DMS114 treated with DMSO at 0.1 percent for 48 hours (cell line): ENCODE measurements around the gene AGTRAP.

Experiments used
- DNase-seq: peaks from one replicate; lab custom pipeline; 2025; ENCODE audit not compliant: unreplicated experiment; lab: John Stamatoyannopoulos, UW

AGTRAP gene

DNA sequence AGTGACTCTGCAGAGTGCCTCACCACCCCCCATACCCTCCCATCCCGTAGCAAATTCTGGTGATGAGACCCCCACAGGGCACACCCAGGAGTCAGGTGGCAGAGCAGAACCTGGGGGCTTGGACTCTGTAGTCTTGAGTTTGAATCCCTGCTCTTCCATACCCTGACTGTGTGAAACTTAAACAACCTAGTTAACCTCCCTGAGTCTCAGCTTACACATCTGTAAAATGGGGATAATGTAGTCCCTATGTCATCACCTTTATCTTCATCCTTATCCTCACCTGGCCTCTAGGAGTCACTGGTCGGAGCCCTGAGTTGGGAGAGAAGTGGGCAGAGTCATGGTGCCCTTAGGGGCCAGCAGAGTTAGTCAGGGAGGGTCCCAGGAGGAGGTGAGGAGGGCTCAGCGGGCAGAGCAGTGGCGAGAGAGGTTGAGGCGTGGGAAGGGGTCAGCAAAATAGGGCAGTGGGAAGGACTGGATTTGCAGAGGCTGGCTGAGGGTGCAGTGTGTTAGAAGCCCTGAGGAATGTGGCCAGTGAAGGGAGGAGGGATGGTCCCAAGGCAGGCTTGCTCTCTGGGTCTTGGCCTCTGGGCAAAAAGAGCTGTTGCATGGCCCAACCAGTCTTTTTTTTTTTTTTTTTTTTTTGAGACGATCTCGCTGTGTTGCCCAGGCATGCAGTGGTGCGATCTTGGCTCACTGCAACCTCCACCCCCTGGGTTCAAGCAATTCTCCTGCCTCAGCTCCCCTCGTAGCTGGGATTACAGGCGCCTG, 44.6 kb downstream of the AGTRAP start:
- DNase-seq = no peak

DNA sequence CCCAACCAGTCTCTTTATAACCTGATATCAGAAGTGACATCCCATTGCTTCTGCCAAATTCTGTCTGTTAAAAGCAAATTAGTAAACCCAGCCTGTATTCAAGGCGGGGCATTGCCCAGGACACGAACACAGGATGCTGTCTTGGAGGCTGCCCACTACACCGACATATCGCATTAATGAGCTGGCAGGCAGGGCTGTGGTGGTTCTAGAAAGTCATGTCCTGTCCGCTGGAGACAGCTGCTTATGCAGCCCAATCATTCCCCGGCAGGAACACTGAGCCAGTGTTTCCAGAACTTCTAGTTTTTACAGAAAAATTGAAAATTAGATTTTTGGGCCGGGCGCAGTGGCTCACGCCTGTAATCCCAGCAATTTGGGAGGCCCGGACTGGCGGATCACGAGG, 45.4 kb downstream of the AGTRAP start:
- no peak for DNase-seq

GRCh38 chr1:11782127-11782708, 46.3 kb downstream of the AGTRAP start:
- no peak for DNase-seq

DNA sequence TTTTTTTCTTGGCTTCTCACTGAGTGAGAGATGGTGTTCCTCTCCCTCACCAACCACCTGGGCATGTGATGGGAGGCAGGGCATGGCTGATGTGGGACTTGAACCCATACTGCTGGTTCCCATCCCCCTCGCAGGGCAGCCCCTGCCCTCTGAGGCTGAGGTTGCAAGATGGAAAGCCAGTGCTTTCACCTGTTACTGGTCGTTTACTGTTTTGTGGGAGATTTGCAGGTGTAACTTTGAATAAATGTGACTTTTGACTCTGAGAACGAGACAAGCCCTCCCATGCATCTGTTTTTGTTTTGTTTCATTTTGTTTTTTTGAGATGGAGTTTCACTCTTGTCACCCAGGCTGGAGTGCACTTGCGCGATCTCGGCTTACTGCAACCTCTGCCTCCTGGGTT, 47.6 kb downstream of the AGTRAP start:
- DNase-seq = no peak

DNA sequence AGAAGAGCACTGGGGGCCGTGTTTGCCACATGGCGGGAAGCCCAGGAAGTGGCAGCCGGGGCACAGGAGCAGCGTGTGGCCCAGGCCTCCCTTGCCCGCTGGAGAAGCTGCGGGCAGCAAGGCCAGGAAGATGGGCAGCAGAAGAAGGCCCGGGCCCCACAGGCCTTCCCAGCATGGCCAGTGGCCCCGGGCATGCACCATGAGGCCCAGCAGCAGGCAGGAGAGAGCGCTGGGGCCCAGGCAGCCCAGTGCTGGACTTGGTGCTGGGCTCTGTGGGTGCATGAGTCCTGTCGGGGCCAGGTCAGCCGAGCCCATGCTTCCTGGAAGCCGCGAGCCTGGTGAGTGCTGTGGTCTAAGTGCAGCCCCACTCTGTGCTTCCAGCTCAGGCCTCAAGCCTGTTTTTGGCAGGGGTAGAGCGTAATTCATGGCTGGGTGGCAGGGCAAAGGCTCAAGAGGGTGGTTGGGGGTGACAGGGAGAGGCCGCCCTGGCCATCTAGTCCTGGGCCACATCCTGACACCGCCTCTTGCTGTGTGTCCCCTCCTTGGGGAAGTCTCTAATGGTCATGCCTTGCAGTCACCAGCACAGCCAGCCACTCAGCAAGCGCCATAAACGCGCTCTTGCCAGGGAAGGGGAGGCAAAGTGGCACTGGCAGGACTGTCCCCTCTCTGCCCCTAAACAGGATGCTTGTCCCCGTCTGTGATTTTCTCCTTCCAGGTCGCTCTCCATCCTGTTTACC, 48.5 kb downstream of the AGTRAP start:
- no peak for DNase-seq

- no peak for DNase-seq
These were observed 49.2 kb downstream of the AGTRAP start for GRCh38 chr1:11784993-11785769.

GRCh38 chr1:11786168-11786567, 50.2 kb downstream of the AGTRAP start:
- DNase-seq = no peak

GRCh38 chr1:11787251-11787803, 51.4 kb downstream of the AGTRAP start:
- no peak for DNase-seq

- no peak for DNase-seq
These were observed 52.0 kb downstream of the AGTRAP start for GRCh38 chr1:11787804-11788436.

DNA sequence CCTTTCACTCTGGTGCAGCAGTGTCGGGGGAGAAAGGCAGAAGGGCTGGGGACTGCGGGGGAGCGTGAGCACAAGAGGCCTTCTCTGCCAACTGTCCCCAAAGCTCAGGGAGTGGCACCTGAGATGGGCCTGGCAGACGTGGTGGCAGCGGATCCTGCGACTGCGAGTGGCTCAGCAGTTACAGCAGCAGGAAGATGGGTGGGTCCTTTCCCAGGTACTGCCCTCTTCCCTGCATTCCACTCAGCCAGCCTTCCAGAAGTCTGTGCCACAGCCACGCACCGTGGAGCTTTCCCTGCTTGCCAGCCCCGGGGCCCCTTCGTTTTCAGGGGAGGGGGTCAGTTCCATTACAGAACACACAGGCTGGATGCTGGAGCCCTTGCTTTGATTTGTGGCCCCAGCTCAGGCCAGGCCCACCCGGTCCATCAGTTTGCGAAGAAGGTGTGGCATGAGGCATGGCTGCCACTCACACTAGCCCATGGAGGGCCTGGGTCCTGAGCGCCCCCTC, 52.7 kb downstream of the AGTRAP start:
- no peak for DNase-seq

DNA sequence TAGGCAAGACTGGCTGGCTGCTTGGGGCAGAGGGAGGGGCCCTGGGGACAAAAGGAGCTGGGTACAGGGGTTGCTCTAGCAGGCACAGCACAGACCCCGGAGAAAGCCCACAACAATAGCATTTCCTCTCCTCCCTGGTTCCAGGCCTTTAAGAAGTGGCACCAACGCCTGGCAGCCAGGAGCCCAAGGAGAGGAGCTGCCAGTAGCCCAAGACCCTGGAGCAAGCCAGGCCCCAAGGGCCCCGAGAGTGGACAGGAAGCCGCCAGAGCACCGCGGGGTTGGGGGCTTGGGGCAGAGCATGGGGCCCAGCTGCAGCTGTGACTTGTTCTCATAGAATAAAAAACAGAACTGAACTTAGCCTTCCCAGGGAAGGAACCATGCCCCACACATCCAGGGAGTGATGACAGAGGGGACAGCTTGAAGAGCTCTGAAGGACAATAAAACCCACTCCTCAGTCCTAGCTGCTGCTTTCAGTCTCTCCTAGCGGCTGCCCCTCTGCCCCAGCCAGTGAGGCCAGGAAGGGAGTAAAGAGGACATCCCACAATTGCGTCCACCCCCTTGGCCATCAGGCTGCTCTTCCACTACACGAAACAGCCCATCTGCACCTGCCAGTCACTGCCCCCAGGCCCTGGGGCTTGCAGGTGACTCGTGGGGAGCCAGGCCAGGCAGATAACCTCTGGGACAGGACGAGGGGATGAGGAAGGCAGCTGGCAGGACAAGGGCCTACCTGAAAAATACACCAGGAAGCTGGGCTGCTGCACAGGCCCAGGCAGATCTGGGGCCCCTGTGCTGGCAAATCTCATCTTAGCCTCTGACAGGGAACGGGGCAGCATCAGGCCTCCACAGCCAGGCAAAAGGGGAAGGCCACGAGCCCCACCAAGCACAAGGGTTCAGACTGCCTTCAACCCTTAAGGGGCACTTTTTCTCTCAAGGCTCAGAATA, 53.5 kb downstream of the AGTRAP start:
- DNase-seq = no peak

GRCh38 chr1:11790101-11790879, 54.4 kb downstream of the AGTRAP start:
- DNase-seq = no peak

DNA sequence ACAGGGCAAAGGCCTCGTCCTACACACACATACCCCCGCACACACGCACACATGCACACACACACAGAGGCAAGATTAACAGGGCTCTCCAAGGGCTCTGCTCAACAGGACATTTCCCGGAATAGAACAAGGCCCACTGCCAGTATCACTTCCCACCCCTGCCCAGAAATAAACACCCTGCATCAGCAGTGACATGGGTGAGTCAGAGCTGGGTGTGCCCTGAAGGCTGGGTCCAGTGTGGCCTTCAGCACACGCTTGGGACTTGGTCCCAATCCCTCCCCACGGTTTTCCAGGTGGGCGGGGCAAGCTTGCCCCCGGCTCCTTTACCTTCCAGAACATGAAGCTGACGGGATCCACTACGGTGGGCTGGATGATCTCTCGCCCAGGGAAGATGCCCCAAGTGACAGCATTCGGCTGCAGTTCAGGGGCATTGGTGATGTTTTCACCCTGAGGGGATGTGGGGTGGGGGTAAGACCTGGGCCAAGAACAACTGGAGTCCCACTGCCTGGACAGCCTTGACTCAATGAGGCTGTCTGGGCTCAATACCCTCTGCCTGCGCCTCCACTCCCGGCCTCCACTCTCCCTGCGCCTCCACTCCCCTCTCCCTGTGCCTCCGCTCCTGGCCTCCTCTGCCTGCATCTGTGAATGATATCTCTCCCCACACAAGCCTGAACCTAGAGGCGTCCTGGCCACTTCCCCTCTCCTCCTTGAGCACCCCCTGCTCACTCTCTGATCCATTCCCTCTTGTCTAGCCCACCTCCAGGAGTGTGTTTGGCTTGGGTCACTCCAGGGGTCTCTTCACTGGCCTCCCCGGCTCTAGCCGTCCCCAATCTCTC, 55.2 kb downstream of the AGTRAP start:
- no peak for DNase-seq

DNA sequence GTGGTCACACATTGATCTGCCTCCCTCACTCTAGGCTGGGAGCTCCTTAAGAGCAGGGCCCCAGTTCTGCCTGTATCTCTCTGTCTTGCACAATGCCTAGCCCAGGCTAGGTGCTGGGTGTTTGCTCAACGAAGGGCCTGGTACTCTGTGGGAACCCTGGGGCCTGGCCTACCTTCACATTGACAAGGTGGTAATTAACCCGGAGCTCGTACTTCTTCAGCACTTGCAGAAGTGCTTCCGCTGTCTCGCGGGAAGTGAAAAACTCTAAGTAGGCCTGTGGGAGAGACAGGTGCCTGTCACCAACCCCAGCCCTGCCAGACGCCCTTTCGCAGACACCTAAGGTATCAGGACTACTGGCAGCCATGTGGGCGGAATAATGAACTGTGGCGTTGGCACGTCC, 56.2 kb downstream of the AGTRAP start:
- DNase-seq = no peak

GRCh38 chr1:11793819-11794218, 57.9 kb downstream of the AGTRAP start:
- DNase-seq = no peak

GRCh38 chr1:11794446-11795237, 58.7 kb downstream of the AGTRAP start:
- DNase-seq = no peak
